ENCODE measurements around the gene PHLPP2.

PHLPP2 gene

DNA sequence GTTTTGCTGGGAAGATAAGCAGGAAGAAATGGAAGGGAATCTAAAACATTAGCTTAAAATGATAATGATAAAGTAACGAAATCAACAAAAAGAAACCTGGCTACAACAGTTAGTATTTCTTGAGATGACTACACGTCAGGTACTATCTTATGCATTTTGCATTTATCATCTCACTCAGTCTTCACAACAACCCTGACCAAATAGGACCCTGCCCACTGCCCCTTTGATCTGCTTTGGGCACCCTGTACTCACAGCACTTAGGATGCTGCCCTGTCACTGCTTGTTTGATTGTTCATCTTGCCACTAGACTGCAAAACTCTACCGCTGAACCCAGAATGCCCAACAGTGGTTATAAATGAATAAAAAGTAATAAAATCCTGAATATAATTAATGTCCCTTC is 53.3 kb downstream of the PHLPP2 start:
- no peak for DNase-seq (ENCODE audit: low read depth in 2 of 3, low spot score in 2 of 3)

DNA sequence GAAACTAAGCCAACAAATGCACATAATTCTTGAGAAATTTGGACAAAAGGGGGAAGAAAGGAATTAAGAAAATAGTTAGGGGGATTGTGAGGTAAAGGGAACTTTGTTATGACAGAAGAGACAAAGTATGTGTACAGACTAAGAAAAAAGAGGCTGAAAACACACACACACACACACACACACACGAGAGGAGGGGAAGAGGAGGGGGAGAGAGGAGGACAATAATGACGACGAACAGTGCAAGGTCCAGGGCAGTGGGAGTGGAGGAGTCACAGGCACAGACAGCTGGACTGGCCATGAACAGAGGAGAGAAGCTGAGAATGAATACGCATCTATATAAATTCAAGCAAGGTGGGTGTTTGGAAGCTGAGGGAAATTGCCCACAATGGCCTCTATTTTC is 54.0 kb downstream of the PHLPP2 start:
- DNase-seq (ENCODE audit: low read depth in 2 of 3, low spot score in 2 of 3): no peak

DNA sequence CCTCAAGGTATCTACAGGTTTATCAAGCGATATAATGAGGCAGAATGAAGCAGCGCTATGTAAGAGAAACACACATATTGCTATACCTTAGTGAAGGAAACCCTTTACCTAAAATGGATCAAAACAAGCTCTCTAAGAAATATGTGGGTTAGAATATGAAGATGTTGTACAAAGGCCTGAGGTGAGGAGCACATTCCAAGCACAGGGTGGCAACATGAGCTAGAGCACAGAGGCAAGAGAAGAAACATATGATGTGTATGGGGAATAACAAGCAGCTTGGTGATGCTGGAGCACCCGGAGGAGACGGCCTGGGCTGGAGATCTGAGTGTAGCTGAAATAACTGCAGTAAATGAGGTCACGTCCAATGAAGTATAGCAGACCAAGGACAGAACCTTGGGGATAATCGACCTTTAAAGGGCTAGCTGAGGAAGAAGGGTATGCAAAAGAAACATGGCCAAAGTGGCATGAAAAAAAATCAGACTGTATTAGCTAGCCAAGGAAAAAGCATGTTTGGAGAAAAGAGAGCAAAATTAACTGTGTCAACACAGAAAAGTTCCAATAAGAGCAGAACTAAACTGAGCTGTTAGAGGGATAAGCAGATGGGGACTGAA is 54.5 kb downstream of the PHLPP2 start:
- no peak for DNase-seq (ENCODE audit: low read depth in 2 of 3, low spot score in 2 of 3)

DNA sequence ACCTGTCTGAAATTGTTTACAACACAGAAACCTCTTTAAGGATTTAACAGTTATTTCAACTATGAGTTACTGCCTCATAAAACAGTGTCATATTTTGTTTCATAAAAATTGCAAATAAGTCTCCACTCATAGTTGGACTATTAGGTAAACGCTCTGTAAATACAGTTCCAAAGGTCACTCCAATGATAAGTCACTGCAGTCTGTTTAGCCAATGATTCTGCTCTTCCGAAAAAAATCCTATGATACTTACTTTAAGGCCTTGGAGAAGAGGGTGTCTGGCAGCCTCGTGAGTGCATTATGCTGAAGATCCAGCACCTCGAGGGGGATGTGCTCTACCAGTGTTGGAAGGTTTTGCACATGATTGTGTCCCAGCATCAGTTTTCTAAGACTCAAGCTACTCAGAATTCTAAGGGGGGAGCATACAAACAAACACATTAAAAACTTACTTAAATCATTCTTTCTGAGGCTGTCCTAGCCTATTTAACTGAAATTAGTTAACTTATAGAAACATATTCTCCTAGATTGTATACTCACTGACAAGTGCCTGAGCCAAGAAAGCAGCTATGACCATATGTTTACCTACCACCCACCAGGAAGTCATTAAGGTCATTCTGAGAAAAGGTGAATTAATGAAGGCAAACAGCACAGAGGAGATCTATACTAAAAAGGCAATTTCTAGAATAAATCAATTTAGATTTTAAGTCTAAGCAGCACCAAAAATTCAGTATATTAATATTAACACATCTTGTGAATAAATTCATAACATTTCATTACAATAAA is 57.4 kb downstream of the PHLPP2 start:
- no peak for DNase-seq (ENCODE audit: low read depth in 2 of 3, low spot score in 2 of 3)

GRCh38 chr16:71666264-71666663 is 58.2 kb downstream of the PHLPP2 start:
- DNase-seq (ENCODE audit: low read depth in 2 of 3, low spot score in 2 of 3): no peak

- no peak for DNase-seq (ENCODE audit: low read depth in 2 of 3, low spot score in 2 of 3)
These were observed 65.0 kb downstream of the PHLPP2 start for GRCh38 chr16:71659471-71659870.

DNA sequence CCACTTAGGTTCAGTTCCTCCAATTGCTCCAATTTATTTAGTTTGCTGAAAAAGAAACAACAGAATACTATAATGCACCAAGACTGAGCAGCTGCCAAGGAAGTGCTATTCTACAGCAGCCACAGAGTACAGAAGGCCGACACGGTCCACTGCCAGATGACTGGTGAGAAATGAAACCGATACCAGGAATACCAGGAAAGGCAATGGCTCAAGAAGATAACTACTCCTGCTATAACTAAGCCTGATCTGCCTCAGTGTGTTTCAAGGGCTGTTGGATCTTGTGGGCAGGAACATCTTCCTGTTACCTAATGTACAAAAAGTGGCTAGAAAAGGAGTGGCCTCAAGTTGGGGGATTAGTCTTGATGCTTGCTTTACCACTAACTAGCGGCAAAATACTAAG is 65.7 kb downstream of the PHLPP2 start:
- no peak for DNase-seq (ENCODE audit: low read depth in 2 of 3, low spot score in 2 of 3)

GRCh38 chr16:71649704-71650103 is 74.8 kb downstream of the PHLPP2 start:
- DNase-seq (ENCODE audit: low read depth in 2 of 3, low spot score in 2 of 3): no peak

DNA sequence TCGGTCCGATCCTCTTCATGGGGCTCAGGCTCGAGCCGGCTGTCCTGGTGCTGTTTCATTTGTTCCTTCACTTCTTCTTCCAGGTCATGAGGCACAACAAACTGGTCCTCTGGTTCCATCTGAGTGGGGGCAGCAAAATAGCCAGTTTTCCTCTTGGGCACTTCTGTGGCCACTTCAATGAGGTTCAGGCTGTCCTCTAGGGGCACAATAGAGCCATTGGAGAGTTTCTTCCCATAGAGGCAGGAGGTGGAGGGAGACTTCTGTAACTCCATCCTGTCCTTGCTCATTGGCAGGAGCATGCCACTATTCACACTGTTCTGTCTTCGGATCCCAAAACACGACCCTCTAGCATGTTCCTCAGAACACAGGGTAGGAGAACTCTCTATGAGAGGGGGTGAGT is 75.6 kb downstream of the PHLPP2 start:
- DNase-seq (ENCODE audit: low read depth in 2 of 3, low spot score in 2 of 3): no peak

- no peak for DNase-seq (ENCODE audit: low read depth in 2 of 3, low spot score in 2 of 3)
These were observed 76.3 kb downstream of the PHLPP2 start for GRCh38 chr16:71648162-71648561.

DNA sequence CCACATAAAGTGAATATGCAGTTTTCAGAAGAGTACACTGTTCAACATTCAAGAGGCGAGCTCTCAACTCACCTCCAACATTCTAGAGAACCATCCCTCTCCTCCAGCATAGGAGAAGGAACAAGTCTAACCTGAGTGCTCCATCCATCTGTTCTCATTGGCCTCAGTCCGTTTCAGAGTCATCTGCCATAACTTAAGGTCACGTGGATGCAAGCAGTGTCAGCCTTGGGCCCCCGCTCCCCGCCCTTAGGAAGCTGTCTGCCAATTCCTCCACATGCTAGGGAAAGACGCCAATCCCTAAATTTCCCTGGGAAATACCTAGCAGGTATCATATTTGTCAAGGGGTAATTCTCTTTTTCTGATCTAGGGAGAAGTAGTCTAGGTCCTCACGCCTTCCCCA is 77.1 kb downstream of the PHLPP2 start:
- DNase-seq (ENCODE audit: low read depth in 2 of 3, low spot score in 2 of 3): no peak

DNA sequence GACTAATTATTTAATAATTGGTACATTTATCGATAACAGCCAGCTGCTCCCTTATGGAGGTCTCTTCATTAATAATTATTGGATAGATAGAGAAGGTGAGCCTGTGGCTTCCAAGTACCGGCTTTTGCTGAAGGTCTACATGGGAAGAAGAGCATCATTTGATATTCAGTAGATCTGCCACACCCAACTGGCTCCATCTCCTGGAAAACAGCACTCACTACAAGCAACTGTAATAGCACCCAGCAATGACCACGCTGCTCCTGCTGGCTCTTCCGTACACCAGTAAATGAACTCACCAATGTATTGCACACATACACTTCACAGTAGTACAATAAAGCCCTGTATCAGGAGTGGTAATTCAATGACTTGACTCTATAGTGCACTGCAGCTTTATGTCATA is 79.1 kb downstream of the PHLPP2 start:
- DNase-seq (ENCODE audit: low read depth in 2 of 3, low spot score in 2 of 3): no peak

DNA sequence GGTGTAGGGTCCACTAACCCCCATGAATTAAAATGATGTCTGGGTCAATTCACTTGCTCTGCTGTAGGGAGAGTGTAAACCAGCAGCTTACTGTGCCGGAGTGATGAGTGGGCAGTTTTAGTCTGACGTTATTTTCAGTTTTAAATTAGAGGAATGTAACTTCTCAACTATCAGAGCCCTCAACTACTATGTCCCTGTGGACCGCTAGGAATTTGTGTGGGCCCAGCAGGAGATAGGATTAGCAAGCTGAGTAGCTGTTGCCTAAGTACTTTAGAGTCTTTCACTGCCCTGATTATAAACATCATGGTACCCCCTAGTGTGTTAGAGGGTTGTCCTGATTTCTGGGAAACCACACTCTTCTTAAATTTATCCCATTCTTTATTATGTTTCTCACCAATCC is 87.1 kb downstream of the PHLPP2 start:
- no peak for DNase-seq (ENCODE audit: low read depth in 2 of 3, low spot score in 2 of 3)

DNA sequence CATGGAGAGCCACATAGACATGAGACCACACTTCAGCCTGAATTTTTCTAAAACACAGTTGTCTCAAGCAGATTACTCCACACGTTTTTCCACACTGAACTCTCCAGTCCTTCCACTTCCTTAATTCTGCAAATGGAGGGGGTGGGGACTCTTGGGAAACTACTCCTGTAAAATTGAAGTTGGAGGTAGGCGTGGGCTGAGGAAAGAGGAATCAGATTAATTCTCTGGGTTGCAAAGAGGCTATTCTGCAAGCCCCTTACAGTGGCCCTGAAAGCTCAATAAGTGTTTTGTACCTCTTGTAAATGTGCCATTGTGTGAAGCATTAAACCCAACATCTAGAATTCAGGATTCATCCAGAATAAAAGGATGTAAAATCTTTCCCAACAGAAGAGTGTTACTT is 88.9 kb downstream of the PHLPP2 start:
- DNase-seq (ENCODE audit: low read depth in 2 of 3, low spot score in 2 of 3): no peak

DNA sequence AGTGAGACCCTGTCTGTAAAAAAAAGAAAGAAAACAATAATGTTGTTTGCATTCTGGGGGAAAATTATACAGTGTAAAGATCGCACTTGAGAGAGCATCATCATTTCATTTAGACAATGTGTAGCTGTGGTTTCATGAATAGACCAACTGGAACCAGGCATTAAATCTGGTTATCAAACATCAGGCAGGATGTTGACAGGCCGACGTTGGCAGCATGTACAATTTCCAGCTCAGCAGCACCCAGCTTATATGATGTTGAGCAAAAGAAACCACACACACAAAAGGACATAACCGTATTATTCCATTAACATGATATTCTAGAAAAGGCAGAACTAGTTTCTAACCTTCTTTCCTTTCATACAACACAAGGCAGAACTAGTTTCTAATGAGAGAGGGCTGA is 92.7 kb downstream of the PHLPP2 start:
- no peak for DNase-seq (ENCODE audit: low read depth in 2 of 3, low spot score in 2 of 3)

DNA sequence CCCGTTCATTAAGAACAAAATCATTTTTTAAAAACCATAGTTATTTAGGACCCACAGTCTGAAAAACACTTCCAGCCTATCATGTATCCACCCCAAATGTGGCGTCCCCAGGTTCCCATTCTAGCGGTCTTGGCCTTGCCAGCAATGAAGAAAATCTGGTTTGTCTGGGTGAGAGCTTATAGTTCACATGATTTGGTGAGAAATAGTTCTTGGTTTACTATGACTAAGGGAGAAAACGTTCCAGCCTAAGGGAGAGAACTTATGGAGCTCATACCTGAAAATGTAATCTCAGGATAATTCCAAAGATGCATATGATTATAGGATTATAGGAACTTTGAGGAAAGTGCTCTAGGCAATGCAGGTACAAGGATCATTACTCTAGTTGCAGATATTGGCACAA is 93.7 kb downstream of the PHLPP2 start:
- no peak for DNase-seq (ENCODE audit: low read depth in 2 of 3, low spot score in 2 of 3)

DNA sequence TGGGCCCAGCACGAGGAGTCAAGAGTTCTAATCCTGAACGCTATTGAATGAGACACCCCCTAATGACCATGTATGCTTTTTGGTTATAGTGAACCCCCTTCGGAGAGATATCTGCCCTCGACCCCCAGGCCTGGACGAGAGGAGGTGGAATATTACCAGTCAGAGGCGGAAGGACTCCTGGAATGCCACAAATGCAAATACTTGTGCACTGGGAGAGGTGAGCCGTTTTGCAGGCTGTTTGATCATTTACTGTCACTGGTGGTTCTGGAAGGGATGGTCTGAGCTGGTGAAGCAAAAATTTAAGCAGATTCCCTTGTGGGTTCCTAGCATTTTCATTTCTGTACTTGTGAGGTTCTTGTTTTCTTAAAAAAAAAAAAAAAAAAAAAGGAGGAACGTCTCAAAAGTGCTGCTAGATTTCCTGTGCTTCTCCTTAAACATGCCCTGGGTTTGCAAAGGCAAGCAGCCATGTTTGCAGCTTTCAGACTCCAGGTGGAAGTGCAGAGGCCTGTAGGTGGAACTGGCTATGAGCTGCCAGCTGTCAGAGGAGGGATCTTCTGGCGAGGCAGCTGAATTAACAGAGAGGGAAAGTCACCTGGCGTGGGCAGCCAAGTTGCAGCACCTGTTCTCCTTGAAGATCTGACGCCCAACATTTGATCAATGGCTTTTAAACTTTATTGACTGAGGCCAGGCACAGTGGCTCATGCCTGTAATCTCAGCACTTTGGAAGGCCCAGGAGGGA is 95.1 kb downstream of the PHLPP2 start:
- no peak for DNase-seq (ENCODE audit: low read depth in 2 of 3, low spot score in 2 of 3)

GRCh38 chr16:71628810-71629209 is 95.7 kb downstream of the PHLPP2 start:
- DNase-seq (ENCODE audit: low read depth in 2 of 3, low spot score in 2 of 3): no peak

GRCh38 chr16:71627731-71628181 is 96.7 kb downstream of the PHLPP2 start:
- no peak for DNase-seq (ENCODE audit: low read depth in 2 of 3, low spot score in 2 of 3)

DNA sequence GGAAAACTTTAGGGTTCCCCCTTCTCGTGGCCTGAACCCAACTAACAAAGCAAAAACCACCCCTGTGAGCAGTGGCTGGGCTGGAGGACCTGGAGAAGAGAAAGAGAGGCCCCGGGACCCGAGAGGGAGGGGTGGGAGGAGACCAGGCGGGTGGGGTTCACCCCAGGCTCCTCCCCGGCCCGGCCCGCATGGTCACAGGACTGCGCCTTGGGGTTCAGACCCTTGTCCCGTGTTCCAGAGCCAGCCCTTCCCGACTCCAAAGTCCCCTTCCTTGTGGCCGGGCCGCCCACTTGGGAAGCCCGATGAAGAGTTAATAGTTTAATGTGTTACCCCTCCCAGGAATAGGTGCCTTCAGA is 97.7 kb downstream of the PHLPP2 start:
- DNase-seq (ENCODE audit: low read depth in 2 of 3, low spot score in 2 of 3): no peak

GRCh38 chr16:71626018-71626857 is 98.3 kb downstream of the PHLPP2 start, which contains the start of gene MARVELD3:
Gene MARVELD3, plus strand, starts transcription at chr16:71626184. Its CDS starts 46 bp downstream, at chr16:71626230.
- DNase-seq (ENCODE audit: low read depth in 2 of 3, low spot score in 2 of 3): no peak

Data from activated CD8-positive, alpha-beta memory T cell treated with anti-CD3 and anti-CD28 coated beads for 48 hours (primary cell).